HepG2 (cell line): ENCODE data around the gene ARID5B. TPM values are rescaled to one million over a fixed set of nuclear protein-coding genes. Genes with fewer than 3 reads are reported as not detected.
A peak's percentile ranks its signal among the peaks of the same experiment; 100 is the strongest.

Experiments
- ATRX ChIP-seq: sonication (generic); formaldehyde crosslinking; IDR thresholded peaks from 2 replicates; pipeline ENCODE4 v1.4.0; 2020; ENCODE audit warnings: missing genetic modification reagents, borderline replicate concordance
- BRCA1 ChIP-seq: sonication (generic); formaldehyde crosslinking; IDR thresholded peaks from 2 replicates; pipeline ENCODE4 v1.4.0; 2020; ENCODE audit warnings: missing genetic modification reagents
- GATA4 ChIP-seq: sonication (generic); IDR thresholded peaks from 2 replicates; pipeline ENCODE4 v1.6.1; 2016; ENCODE audit warnings: antibody characterized with exemption, low read depth, borderline replicate concordance
- HMG20B ChIP-seq: conservative IDR thresholded peaks from 2 replicates; pipeline ENCODE4 v1.6.1; 2016; ENCODE audit warnings: missing genetic modification reagents, missing compliant biosample characterization
- HMGA1 ChIP-seq: sonication (generic); formaldehyde crosslinking; conservative IDR thresholded peaks from 2 replicates; pipeline ENCODE4 v1.4.0; 2020; ENCODE audit warnings: missing genetic modification reagents
- KDM5B ChIP-seq: sonication (generic); formaldehyde crosslinking; IDR thresholded peaks from 2 replicates; pipeline ENCODE4 v1.4.0; 2020; ENCODE audit warnings: missing genetic modification reagents, mild to moderate bottlenecking, borderline replicate concordance
- NKX3-1 ChIP-seq: sonication (generic); formaldehyde crosslinking; IDR thresholded peaks from 2 replicates; pipeline ENCODE4 v1.5.0; 2020; ENCODE audit warnings: missing genetic modification reagents
- PLRG1 ChIP-seq: fragments of 450-650 bp; conservative IDR thresholded peaks from 2 replicates; pipeline ENCODE4 v1.6.1; 2016
- REL ChIP-seq: sonication (generic); formaldehyde crosslinking; conservative IDR thresholded peaks from 2 replicates; pipeline ENCODE4 v1.8.0; 2022; ENCODE audit warnings: mild to moderate bottlenecking, missing genetic modification reagents, moderate library complexity
- SNAI1 ChIP-seq: sonication (generic); formaldehyde crosslinking; IDR thresholded peaks from 2 replicates; pipeline ENCODE4 v1.5.0; 2020; ENCODE audit warnings: mild to moderate bottlenecking, missing genetic modification reagents, borderline replicate concordance
- SSRP1 ChIP-seq: IDR thresholded peaks from 2 replicates; pipeline ENCODE4 v1.6.1; 2016; ENCODE audit warnings: control low read depth
- TBP ChIP-seq: sonication (generic); formaldehyde crosslinking; IDR thresholded peaks from 2 replicates; pipeline ENCODE4 v1.5.0; 2020; ENCODE audit warnings: missing genetic modification reagents
- TCF7 ChIP-seq: sonication (generic); IDR thresholded peaks from 2 replicates; pipeline ENCODE4 v1.6.1; 2016; ENCODE audit warnings: antibody characterized with exemption, low read depth
- TFAP4 ChIP-seq: sonication (generic); IDR thresholded peaks from 2 replicates; pipeline ENCODE4 v1.6.1; 2016; ENCODE audit warnings: low read depth, borderline replicate concordance
- XRCC5 ChIP-seq: fragments of 200-400 bp; formaldehyde crosslinking; optimal IDR thresholded peaks from 2 replicates; pipeline ENCODE3; 2017; ENCODE audit warnings: mild to moderate bottlenecking, low read length
- ZFAT ChIP-seq: sonication (generic); formaldehyde crosslinking; conservative IDR thresholded peaks from 2 replicates; pipeline ENCODE4 v1.8.1; 2023; ENCODE audit warnings: missing genetic modification reagents, inconsistent platforms
- ZNF782 ChIP-seq: sonication (generic); formaldehyde crosslinking; IDR thresholded peaks from 2 replicates; pipeline ENCODE4 v1.4.0; 2020; ENCODE audit warnings: missing genetic modification reagents, mild to moderate bottlenecking, borderline replicate concordance
- polyA plus RNA-seq, 8 experiments: library from polyadenylated mRNA; depleted of rRNA in 3 of 8; stranded (reverse) in 7 of 8; unstranded in 1 of 8; fragments of >200 nt; fragmentation: Illumina TruSeq in 4 of 8; extraction: Trizol in 4 of 8; gene quantifications; 2 replicates each; pipeline versions ENCODE4 v1.2.1 to v1.2.3, GENCODE V29; 2011 to 2016; ENCODE audit warnings: low read depth in 4 of 8, missing spikeins in 1 of 8, mixed read lengths in 1 of 8; ENCODE audit not compliant: insufficient read depth in 1 of 8
- total RNA-seq, 5 experiments: library from RNA; depleted of rRNA; stranded (reverse); fragments of >200 nt; fragmentation: Illumina TruSeq; extraction: Trizol; gene quantifications; 2 replicates each; pipeline ENCODE4 v1.2.3, GENCODE V29; 2016; ENCODE audit warnings: low read depth in 1 of 5
- TF ChIP-seq, protein P1 (sequence below): sonication (generic); formaldehyde crosslinking; IDR thresholded peaks from 2 replicates; pipeline ENCODE4 v1.4.0; 2020; ENCODE audit warnings: mild to moderate bottlenecking, missing genetic modification reagents, borderline replicate concordance

The ARID5B gene
- total and polyA plus RNA-seq, 2 of the 13 experiments (the other 11 are each of a cell fraction or from before 2014, with no cell fraction given): 6.2 to 21.1 TPM

DNA sequence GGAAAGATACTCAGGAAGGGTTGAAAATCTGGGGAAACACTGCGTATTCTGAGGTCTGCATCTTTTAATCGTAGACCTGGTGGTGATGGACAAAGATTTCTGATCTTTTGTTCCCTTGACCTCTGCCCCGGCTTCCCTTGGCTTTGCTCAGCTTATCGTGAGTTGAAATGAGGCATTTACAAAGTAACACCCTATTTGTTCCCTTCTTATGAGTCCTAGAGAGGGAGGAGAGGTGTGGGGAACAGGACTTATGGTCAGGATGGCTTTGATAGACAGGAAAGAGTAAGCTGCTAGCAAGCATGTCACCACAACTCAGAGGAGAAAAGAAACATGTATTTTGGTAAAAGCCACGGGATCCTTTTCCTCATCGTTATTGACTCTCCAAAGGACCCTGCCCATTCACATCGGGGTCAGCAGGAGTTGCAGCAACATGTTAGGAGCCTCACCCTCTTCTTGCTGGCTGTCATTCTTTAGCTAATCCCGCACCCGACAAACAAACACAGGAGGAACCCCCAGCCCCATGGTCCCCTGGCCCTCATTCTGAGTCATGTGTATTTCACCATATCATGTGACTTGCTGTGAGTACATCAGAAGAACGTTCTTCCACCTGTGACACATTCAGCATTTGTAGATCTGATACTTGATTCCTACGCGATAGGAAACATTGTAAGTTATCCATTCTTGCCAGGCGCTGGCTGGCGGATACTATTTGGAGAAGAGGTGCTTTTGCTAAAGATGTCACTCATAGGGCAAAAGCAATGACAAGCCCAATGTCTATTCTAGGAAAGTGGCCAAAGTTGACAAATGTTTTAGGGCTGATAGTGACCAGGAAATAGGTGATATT is 197.0 kb downstream of the ARID5B start (continued):
- no peak for TF ChIP-seq NKX3-1 (CRISPR knock-in tag)
- peak; percentile 22; the same call in 1 of the 2 replicates for TF ChIP-seq TFAP4
- no peak for TF ChIP-seq HMG20B (CRISPR knock-in tag)
- TF ChIP-seq KDM5B (CRISPR knock-in tag): no peak
- TF ChIP-seq REL: no peak
- no peak for TF ChIP-seq SNAI1
- TF ChIP-seq XRCC5: no peak
- no peak for TF ChIP-seq ATRX
- no peak for TF ChIP-seq ZNF782
- TF ChIP-seq GATA4: no peak; the same call in 1 of the 2 replicates
- no peak for TF ChIP-seq PLRG1
- no peak for TF ChIP-seq SSRP1 (CRISPR knock-in tag)
- peak; percentile 53; the same call in 1 of the 2 replicates for TF ChIP-seq TCF7
- no peak for TF ChIP-seq TBP (CRISPR knock-in tag)
- no peak for TF ChIP-seq BRCA1 (CRISPR knock-in tag)
- TF ChIP-seq, protein P1, sequence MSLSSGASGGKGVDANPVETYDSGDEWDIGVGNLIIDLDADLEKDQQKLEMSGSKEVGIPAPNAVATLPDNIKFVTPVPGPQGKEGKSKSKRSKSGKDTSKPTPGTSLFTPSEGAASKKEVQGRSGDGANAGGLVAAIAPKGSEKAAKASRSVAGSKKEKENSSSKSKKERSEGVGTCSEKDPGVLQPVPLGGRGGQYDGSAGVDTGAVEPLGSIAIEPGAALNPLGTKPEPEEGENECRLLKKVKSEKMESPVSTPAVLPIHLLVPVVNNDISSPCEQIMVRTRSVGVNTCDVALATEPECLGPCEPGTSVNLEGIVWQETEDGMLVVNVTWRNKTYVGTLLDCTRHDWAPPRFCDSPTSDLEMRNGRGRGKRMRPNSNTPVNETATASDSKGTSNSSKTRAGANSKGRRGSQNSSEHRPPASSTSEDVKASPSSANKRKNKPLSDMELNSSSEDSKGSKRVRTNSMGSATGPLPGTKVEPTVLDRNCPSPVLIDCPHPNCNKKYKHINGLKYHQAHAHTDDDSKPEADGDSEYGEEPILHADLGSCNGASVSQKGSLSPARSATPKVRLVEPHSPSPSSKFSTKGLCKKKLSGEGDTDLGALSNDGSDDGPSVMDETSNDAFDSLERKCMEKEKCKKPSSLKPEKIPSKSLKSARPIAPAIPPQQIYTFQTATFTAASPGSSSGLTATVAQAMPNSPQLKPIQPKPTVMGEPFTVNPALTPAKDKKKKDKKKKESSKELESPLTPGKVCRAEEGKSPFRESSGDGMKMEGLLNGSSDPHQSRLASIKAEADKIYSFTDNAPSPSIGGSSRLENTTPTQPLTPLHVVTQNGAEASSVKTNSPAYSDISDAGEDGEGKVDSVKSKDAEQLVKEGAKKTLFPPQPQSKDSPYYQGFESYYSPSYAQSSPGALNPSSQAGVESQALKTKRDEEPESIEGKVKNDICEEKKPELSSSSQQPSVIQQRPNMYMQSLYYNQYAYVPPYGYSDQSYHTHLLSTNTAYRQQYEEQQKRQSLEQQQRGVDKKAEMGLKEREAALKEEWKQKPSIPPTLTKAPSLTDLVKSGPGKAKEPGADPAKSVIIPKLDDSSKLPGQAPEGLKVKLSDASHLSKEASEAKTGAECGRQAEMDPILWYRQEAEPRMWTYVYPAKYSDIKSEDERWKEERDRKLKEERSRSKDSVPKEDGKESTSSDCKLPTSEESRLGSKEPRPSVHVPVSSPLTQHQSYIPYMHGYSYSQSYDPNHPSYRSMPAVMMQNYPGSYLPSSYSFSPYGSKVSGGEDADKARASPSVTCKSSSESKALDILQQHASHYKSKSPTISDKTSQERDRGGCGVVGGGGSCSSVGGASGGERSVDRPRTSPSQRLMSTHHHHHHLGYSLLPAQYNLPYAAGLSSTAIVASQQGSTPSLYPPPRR (CRISPR knock-in tag): no peak
- TF ChIP-seq ZFAT: no peak
- TF ChIP-seq HMGA1: no peak
